ENCODE measurements around the gene CNTNAP2. TPM values are rescaled to one million over a fixed set of nuclear protein-coding genes. Genes with fewer than 3 reads are reported as not detected.

Gene CNTNAP2
- total and polyA plus RNA-seq, 3 donors from 2014 or later: 4.3 to 6.1 (median 4.4) TPM

GRCh38 chr7:147659036-147659995 is 1542.7 kb downstream of the CNTNAP2 start:
- Histone ChIP-seq H3K4me3 (no peak overlapping the region), H3K36me3 (ENCODE audit: low read depth, missing control alignments) (no peaks in the 10 kb centered on the region), H3K27ac (no peak overlapping the region), H3K4me1 (no peaks in the 10 kb centered on the region), H3K27me3 (no peaks in the 10 kb centered on the region), H3K9me3 (no peaks in the 10 kb centered on the region)
- WGBS, 2 donors: 84 to 87% methylated on average over 4 of the region's 4 CpGs
- TF ChIP-seq CTCF (IDR thresholded peaks at IDR 0.05) (no peak), POLR2A (IDR thresholded peaks at IDR 0.05) (no peak)
- no peak for DNase-seq
- intact Hi-C loops (cut with DNase I; ENCODE audit: low total_unique reads): no loop called here

GRCh38 chr7:147664541-147664940 is 1547.9 kb downstream of the CNTNAP2 start:
- no peak for TF ChIP-seq CTCF (IDR thresholded peaks at IDR 0.05)
- TF ChIP-seq POLR2A (IDR thresholded peaks at IDR 0.05): no peak
- WGBS, 2 donors: 77 to 83% methylated on average over 6 of the region's 6 CpGs
- no peaks in the 10 kb centered on the region for H3K27me3 ChIP-seq
- H3K4me3 ChIP-seq: no peak overlapping the region
- no peaks in the 10 kb centered on the region for H3K36me3 ChIP-seq (ENCODE audit: low read depth, missing control alignments)
- no peak overlapping the region for H3K27ac ChIP-seq
- no peaks in the 10 kb centered on the region for H3K4me1 ChIP-seq
- intact Hi-C loops (cut with DNase I; ENCODE audit: low total_unique reads): no loop called here
- no peak for DNase-seq
- no peaks in the 10 kb centered on the region for H3K9me3 ChIP-seq

- intact Hi-C loops (cut with DNase I; ENCODE audit: low total_unique reads): no loop called here
- no peaks in the 10 kb centered on the region for H3K27me3 ChIP-seq
- no peak overlapping the region for H3K4me3 ChIP-seq
- 60 to 69% methylated on average over 8 to 10 of the region's 10 CpGs for WGBS, 2 donors
- H3K4me1 ChIP-seq: no peaks in the 10 kb centered on the region
- TF ChIP-seq CTCF (IDR thresholded peaks at IDR 0.05) (no peak), POLR2A (IDR thresholded peaks at IDR 0.05) (no peak)
- H3K9me3 ChIP-seq: no peaks in the 10 kb centered on the region
- H3K36me3 ChIP-seq (ENCODE audit: low read depth, missing control alignments): no peaks in the 10 kb centered on the region
- DNase-seq: no peak
- H3K27ac ChIP-seq: no peak overlapping the region
These were observed 1554.2 kb downstream of the CNTNAP2 start for GRCh38 chr7:147670759-147671158.

- no peaks in the 10 kb centered on the region for H3K36me3 ChIP-seq (ENCODE audit: low read depth, missing control alignments)
- H3K9me3 ChIP-seq: no peaks in the 10 kb centered on the region
- H3K27me3 ChIP-seq: no peaks in the 10 kb centered on the region
- H3K4me1 ChIP-seq: no peaks in the 10 kb centered on the region
- no peak overlapping the region for H3K27ac ChIP-seq
- TF ChIP-seq CTCF (IDR thresholded peaks at IDR 0.05) (no peak), POLR2A (IDR thresholded peaks at IDR 0.05) (no peak)
- no peak overlapping the region for H3K4me3 ChIP-seq
- intact Hi-C loops (cut with DNase I; ENCODE audit: low total_unique reads): no loop called here
- no peak for DNase-seq
These were observed 1558.1 kb downstream of the CNTNAP2 start for GRCh38 chr7:147674705-147675104.

- no peak overlapping the region for H3K27ac ChIP-seq
- H3K4me1 ChIP-seq: no peaks in the 10 kb centered on the region
- no peaks in the 10 kb centered on the region for H3K9me3 ChIP-seq
- H3K36me3 ChIP-seq (ENCODE audit: low read depth, missing control alignments): no peaks in the 10 kb centered on the region
- no peak overlapping the region for H3K4me3 ChIP-seq
- no peaks in the 10 kb centered on the region for H3K27me3 ChIP-seq
- 79 to 82% methylated on average over 1 of the region's 1 CpG for WGBS, 2 donors
- TF ChIP-seq POLR2A (IDR thresholded peaks at IDR 0.05) (no peak), CTCF (IDR thresholded peaks at IDR 0.05) (no peak)
- intact Hi-C loops (cut with DNase I; ENCODE audit: low total_unique reads): no loop called here
- DNase-seq: no peak
These were observed 1562.3 kb downstream of the CNTNAP2 start for GRCh38 chr7:147678943-147679342.

All from testis (tissue), 3 donors.